GM21825 (cell line): ENCODE measurements around the gene PLEKHS1.
"Not testable (repeated sequence)": the region's sequence is repeated elsewhere in the genome, so short reads cannot be mapped to it uniquely, and the experiment has no call there.

Source experiments
- ATAC-seq: cut with Tn5 transposase; IDR thresholded peaks from one replicate; pipeline ENCODE4 v1.9.1; 2021; ENCODE audit warnings: mild to moderate bottlenecking, moderate library complexity; ENCODE audit not compliant: unreplicated experiment

Gene PLEKHS1

GRCh38 chr10:113788604-113789083 lies 37.2 kb downstream of the PLEKHS1 start:
- ATAC-seq, result peak; percentile 91

GRCh38 chr10:113791691-113792090 lies 40.2 kb downstream of the PLEKHS1 start:
- no peak for ATAC-seq

GRCh38 chr10:113801569-113801968 lies 50.1 kb downstream of the PLEKHS1 start:
- ATAC-seq, result no peak

GRCh38 chr10:113802997-113803396 lies 51.5 kb downstream of the PLEKHS1 start:
- ATAC-seq, result no peak

- ATAC-seq, result no peak
These were observed 55.0 kb downstream of the PLEKHS1 start for GRCh38 chr10:113806503-113806902.

GRCh38 chr10:113808168-113808567 lies 56.7 kb downstream of the PLEKHS1 start:
- no peak for ATAC-seq

GRCh38 chr10:113814700-113815099 lies 63.2 kb downstream of the PLEKHS1 start:
- not testable (repeated sequence) for ATAC-seq

- ATAC-seq, result no peak
These were observed 68.5 kb downstream of the PLEKHS1 start for GRCh38 chr10:113819989-113820388.

- ATAC-seq, result no peak
These were observed 69.0 kb downstream of the PLEKHS1 start for GRCh38 chr10:113820507-113820906.

- ATAC-seq, result not testable (repeated sequence)
These were observed 69.8 kb downstream of the PLEKHS1 start for GRCh38 chr10:113821306-113821705.

- ATAC-seq, result no peak
These were observed 70.7 kb downstream of the PLEKHS1 start for GRCh38 chr10:113822174-113822573.

- no peak for ATAC-seq
These were observed 71.9 kb downstream of the PLEKHS1 start for GRCh38 chr10:113823389-113823788.

GRCh38 chr10:113825791-113826190 lies 74.3 kb downstream of the PLEKHS1 start:
- no peak for ATAC-seq

GRCh38 chr10:113828567-113828966 lies 77.1 kb downstream of the PLEKHS1 start:
- ATAC-seq, result not testable (repeated sequence)
